OCI-LY7 (cell line): ENCODE data around the gene BMPR1B. TPM values are rescaled to one million over a fixed set of nuclear protein-coding genes. Genes with fewer than 3 reads are reported as not detected.
A peak's percentile ranks its signal among the peaks of the same experiment; 100 is the strongest.

ENCODE experiments used
- BruUV-seq: library from RNA; stranded (reverse); fragments of 400-500 nt; replicated peaks from 2 replicates; lab custom pipeline; 2021; lab: Mats Ljungman, UMichigan
- CTCF ChIA-PET: fragments of 300-600 bp; sonication (Branson Sonifier 250); formaldehyde crosslinking; loops from one replicate; lab custom pipeline; 2022; ENCODE audit warnings: antibody characterized with exemption; ENCODE audit not compliant: unreplicated experiment; lab: Charles Lee
- POLR2A ChIA-PET: fragments of 300-600 bp; sonication (Branson Sonifier 250); formaldehyde crosslinking; loops from one replicate; lab custom pipeline; 2022; ENCODE audit warnings: antibody characterized with exemption; lab: Charles Lee
- DNase-seq: peaks from one replicate; pipeline ENCODE4 v3.0.0-alpha.2; 2015; ENCODE audit warnings: low spot score
- H2AFZ ChIP-seq: fragments of 200-600 bp; sonication (generic), shearing (Covaris generic); 2 replicates; pipeline ENCODE4 v1.6.1; 2014; ENCODE audit warnings: mild to moderate bottlenecking, antibody characterized with exemption, low read length, moderate library complexity
- H3K27ac ChIP-seq: fragments of 200-600 bp; sonication (generic); 2 replicates; pipeline ENCODE4 v1.5.1; 2014; ENCODE audit warnings: mixed run types, low read depth, mild to moderate bottlenecking, moderate library complexity, low read length, inconsistent platforms; ENCODE audit not compliant: poor library complexity, severe bottlenecking
- H3K36me3 ChIP-seq: fragments of 200-600 bp; sonication (generic); 2 replicates; pipeline ENCODE4 v1.6.1; 2014; ENCODE audit warnings: mild to moderate bottlenecking, antibody characterized with exemption, low read length, moderate library complexity, mixed read lengths; ENCODE audit not compliant: insufficient read depth
- H3K4me1 ChIP-seq: fragments of 200-600 bp; sonication (generic); 2 replicates; pipeline ENCODE4 v1.5.1; 2014; ENCODE audit warnings: mild to moderate bottlenecking, low read length; ENCODE audit not compliant: insufficient read depth, poor library complexity, severe bottlenecking
- H3K4me2 ChIP-seq: fragments of 200-600 bp; sonication (generic); 2 replicates; pipeline ENCODE4 v1.6.1; 2014; ENCODE audit warnings: mild to moderate bottlenecking, low read length
- H3K4me3 ChIP-seq: fragments of 200-600 bp; sonication (generic); 2 replicates; pipeline ENCODE4 v1.5.1; 2014; ENCODE audit warnings: mild to moderate bottlenecking, low read depth, low read length; ENCODE audit not compliant: poor library complexity, severe bottlenecking
- H3K79me2 ChIP-seq: fragments of 200-600 bp; sonication (generic); 2 replicates; pipeline ENCODE4 v1.6.1; 2016; ENCODE audit warnings: low read depth, mild to moderate bottlenecking, low read length, moderate library complexity, mixed read lengths; ENCODE audit not compliant: insufficient read depth
- H3K9me2 ChIP-seq: fragments of 200-600 bp; sonication (generic); 2 replicates; pipeline ENCODE4 v1.6.1; 2016; ENCODE audit warnings: mild to moderate bottlenecking, low read length, mixed read lengths; ENCODE audit not compliant: insufficient read depth
- H3K9me3 ChIP-seq: fragments of 200-600 bp; sonication (generic); 2 replicates; pipeline ENCODE4 v1.6.1; 2014; ENCODE audit warnings: mild to moderate bottlenecking, mixed run types, low read length, mixed read lengths
- H4K20me1 ChIP-seq: fragments of 200-600 bp; sonication (generic); 2 replicates; pipeline ENCODE4 v1.6.1; 2014; ENCODE audit warnings: mild to moderate bottlenecking, antibody characterized with exemption, low read length, moderate library complexity, mixed read lengths; ENCODE audit not compliant: insufficient read depth
- CTCF ChIP-seq: fragments of 200-600 bp; sonication (generic); conservative IDR thresholded peaks from 2 replicates; pipeline ENCODE4 v1.5.1; 2014; ENCODE audit warnings: mild to moderate bottlenecking, antibody characterized with exemption, low read length, moderate library complexity, mixed read lengths
- EZH2phosphoT487 ChIP-seq: fragments of 200-600 bp; sonication (generic); IDR thresholded peaks from 2 replicates; pipeline ENCODE4 v1.6.1; 2018; ENCODE audit warnings: low read depth, borderline replicate concordance, mild to moderate bottlenecking, mixed run types, antibody characterized with exemption, low read length, moderate library complexity, mixed read lengths
- intact Hi-C: fragments of 100-400 bp; cut with micrococcal nuclease; formaldehyde crosslinking; loops from one replicate; pipeline ENCODE4 v1.10.0; 2022; ENCODE audit not compliant: unreplicated experiment
- total RNA-seq, 2 experiments: library from RNA; depleted of rRNA in 1 of 2; stranded (reverse); fragments of >200 nt in 1 of 2; shearing (Covaris generic) in 1 of 2; gene quantifications; 2 replicates each; pipeline ENCODE4 v1.2.3, GENCODE V29; 2014 to 2022

Gene BMPR1B
- total RNA-seq, 2 experiments from 2014 or later = not detected

GRCh38 chr4:94979621-94980020 lies 221.9 kb downstream of the BMPR1B start:
- ChIA-PET POLR2A (no interaction called here), CTCF (no interaction called here)
- no peaks in the 10 kb centered on the region for H3K4me1 ChIP-seq
- no peak overlapping the region for H2AFZ ChIP-seq
- no peak overlapping the region for H3K4me3 ChIP-seq
- no TSS peak for BruUV-seq
- TF ChIP-seq EZH2phosphoT487 (no peak), CTCF (no peak)
- no peak overlapping the region for H3K4me2 ChIP-seq
- no peaks in the 10 kb centered on the region for H3K36me3 ChIP-seq
- H3K27ac ChIP-seq = no peak overlapping the region
- H3K9me2 ChIP-seq = no peaks in the 10 kb centered on the region
- no peak for DNase-seq
- H4K20me1 ChIP-seq = no peaks in the 10 kb centered on the region
- H3K9me3 ChIP-seq = no peaks in the 10 kb centered on the region
- H3K79me2 ChIP-seq = no peaks in the 10 kb centered on the region
- intact Hi-C loops = no loop called here

- no peaks in the 10 kb centered on the region for H3K9me3 ChIP-seq
- H3K4me2 ChIP-seq = no peak overlapping the region
- ChIA-PET POLR2A (no interaction called here), CTCF (no interaction called here)
- H3K9me2 ChIP-seq = no peaks in the 10 kb centered on the region
- TF ChIP-seq CTCF (no peak), EZH2phosphoT487 (no peak)
- no peaks in the 10 kb centered on the region for H4K20me1 ChIP-seq
- intact Hi-C loops = no loop called here
- peak overlapping the region; percentile 42; the same call in 1 of the 2 replicates for H2AFZ ChIP-seq
- H3K79me2 ChIP-seq = no peaks in the 10 kb centered on the region
- BruUV-seq = no TSS peak
- H3K4me1 ChIP-seq = no peaks in the 10 kb centered on the region
- H3K36me3 ChIP-seq = no peaks in the 10 kb centered on the region
- H3K27ac ChIP-seq = no peak overlapping the region
- no peak overlapping the region for H3K4me3 ChIP-seq
- DNase-seq = no peak
These were observed 238.1 kb downstream of the BMPR1B start for GRCh38 chr4:94995684-94996394.

DNA sequence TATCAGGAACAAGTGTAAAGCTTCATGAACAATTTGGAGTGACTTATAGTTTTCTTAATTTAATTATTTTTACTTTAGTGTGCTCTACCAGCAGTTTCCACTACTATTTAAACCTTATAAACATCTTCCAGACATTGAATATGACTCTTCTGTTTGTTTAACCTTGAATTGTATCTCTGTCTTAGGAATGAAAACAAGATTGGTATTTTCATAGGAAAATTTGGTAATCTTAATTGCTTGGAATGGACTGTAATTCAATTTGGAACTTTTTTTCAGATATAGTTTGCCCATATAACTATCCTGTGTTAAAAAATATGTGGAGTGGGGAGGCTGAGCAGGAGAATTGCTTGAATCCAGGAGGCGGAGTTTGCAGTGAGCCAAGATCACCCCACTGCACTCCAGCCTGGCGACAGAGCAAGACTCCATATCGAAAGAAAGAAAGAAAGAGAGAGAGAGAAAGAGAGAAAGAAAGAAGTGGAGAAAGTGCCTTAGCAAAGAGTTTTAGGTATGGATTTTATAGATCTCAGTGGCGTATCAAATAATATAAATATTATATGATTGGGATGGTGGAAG lies 242.4 kb downstream of the BMPR1B start:
- no peaks in the 10 kb centered on the region for H3K36me3 ChIP-seq
- H3K4me1 ChIP-seq = no peaks in the 10 kb centered on the region
- no peaks in the 10 kb centered on the region for H3K9me3 ChIP-seq
- TF ChIP-seq EZH2phosphoT487 (no peak), CTCF (no peak)
- H3K9me2 ChIP-seq = no peaks in the 10 kb centered on the region
- no peaks in the 10 kb centered on the region for H3K79me2 ChIP-seq
- no peaks in the 10 kb centered on the region for H4K20me1 ChIP-seq
- DNase-seq = no peak
- intact Hi-C loops = no loop called here
- ChIA-PET CTCF (no interaction called here), POLR2A (interaction anchor here (1.3 kb wide), 1 partner anchor 21 kb away, joined by 3 read pairs; no protein-coding TSS in a partner anchor)
- no peak overlapping the region for H3K27ac ChIP-seq
- no TSS peak for BruUV-seq
- H3K4me3 ChIP-seq = no peak overlapping the region
- no peak overlapping the region for H3K4me2 ChIP-seq
- no peak overlapping the region for H2AFZ ChIP-seq
